Measurements from ENCODE around the gene GIPC2. TPM values are rescaled to one million over a fixed set of nuclear protein-coding genes. Genes with fewer than 3 reads are reported as not detected.
"Not testable (repeated sequence)": the region's sequence is repeated elsewhere in the genome, so short reads cannot be mapped to it uniquely, and the experiment has no call there.

GIPC2 gene
- polyA plus RNA-seq, 3 donors, result not detected

DNA sequence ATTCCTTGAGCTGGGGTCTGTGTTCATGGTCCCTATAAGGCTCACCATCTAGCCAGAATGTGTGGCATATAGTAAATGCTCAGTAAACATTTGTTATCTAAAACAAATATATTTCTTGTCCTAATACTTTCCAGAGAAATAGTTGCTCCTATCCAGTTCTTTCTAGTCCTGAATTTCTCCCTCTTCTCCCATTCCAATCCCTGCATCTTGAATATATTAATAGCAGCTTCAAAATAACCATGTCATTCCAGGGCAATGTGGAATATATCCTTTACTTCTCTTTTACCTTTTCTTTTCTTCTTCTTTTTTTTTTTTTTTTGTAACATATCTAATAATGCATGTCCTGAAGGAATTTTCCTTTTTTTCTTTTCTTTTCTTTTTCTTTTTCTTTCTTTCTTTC, 30.6 kb upstream of the GIPC2 start:
- Mint-ChIP-seq H3K4me1 (no peaks in the 10 kb centered on the region), H3K9me3 (peaks cover 0 to 1% (median 0%) of the 10 kb centered on the region in 7 donors), H3K36me3 (peaks cover 16% of the 10 kb centered on the region in 2 donors), H3K4me3 (no peak overlapping the region), H3K27me3 (ENCODE audit: low read depth in 3 of 3) (no peaks in the 10 kb centered on the region), H3K27ac (no peak overlapping the region)
- Histone ChIP-seq H3K27ac (ENCODE audit: low read depth in 1 of 2, low read length in 2 of 2) (no peak overlapping the region), H2AFZ (ENCODE audit: insufficient read depth, low read depth, low read length, poor library complexity, severe bottlenecking) (no peak overlapping the region), H3K36me3 (replicated peaks in 1 of 2; ENCODE audit: control insufficient read depth in 1 of 2, insufficient read depth in 2 of 2, low read length in 2 of 2) (peaks cover 0 to 16% of the 10 kb centered on the region in 2 donors), H3K4me2 (replicated peaks; ENCODE audit: extremely low read depth, low read length, poor library complexity, severe bottlenecking) (no peak overlapping the region), H3K4me3 (replicated peaks in 1 of 3; ENCODE audit: low read depth in 2 of 3, low read length in 3 of 3) (no peak overlapping the region), H4K20me1 (ENCODE audit: insufficient read depth, low read length) (no peaks in the 10 kb centered on the region), H3K4me1 (ENCODE audit: control insufficient read depth in 1 of 2, insufficient read depth in 2 of 2, low read length in 2 of 2) (no peaks in the 10 kb centered on the region), H3K27me3 (ENCODE audit: control insufficient read depth in 2 of 2, insufficient read depth in 2 of 2, low read length in 2 of 2) (no peaks in the 10 kb centered on the region), H3K9ac (ENCODE audit: insufficient read depth, low read length, poor library complexity, severe bottlenecking) (no peak overlapping the region), H3K9me3 (replicated peaks in 1 of 2; ENCODE audit: control insufficient read depth in 1 of 2, insufficient read depth in 1 of 2, low read length in 2 of 2) (no peaks in the 10 kb centered on the region), H3K79me2 (ENCODE audit: insufficient read depth, low read length) (no peaks in the 10 kb centered on the region)
- DNase-seq, result no peak
- TF ChIP-seq, protein P1, sequence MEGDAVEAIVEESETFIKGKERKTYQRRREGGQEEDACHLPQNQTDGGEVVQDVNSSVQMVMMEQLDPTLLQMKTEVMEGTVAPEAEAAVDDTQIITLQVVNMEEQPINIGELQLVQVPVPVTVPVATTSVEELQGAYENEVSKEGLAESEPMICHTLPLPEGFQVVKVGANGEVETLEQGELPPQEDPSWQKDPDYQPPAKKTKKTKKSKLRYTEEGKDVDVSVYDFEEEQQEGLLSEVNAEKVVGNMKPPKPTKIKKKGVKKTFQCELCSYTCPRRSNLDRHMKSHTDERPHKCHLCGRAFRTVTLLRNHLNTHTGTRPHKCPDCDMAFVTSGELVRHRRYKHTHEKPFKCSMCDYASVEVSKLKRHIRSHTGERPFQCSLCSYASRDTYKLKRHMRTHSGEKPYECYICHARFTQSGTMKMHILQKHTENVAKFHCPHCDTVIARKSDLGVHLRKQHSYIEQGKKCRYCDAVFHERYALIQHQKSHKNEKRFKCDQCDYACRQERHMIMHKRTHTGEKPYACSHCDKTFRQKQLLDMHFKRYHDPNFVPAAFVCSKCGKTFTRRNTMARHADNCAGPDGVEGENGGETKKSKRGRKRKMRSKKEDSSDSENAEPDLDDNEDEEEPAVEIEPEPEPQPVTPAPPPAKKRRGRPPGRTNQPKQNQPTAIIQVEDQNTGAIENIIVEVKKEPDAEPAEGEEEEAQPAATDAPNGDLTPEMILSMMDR (IDR thresholded peaks at IDR 0.05), result no peak
- intact Hi-C loops (cut with micrococcal nuclease), result no loop called here

- H3K9me3 Mint-ChIP-seq, result peaks cover 0 to 1% (median 0%) of the 10 kb centered on the region in 7 donors
- peaks cover 0 to 10% of the 10 kb centered on the region in 2 donors for H3K36me3 ChIP-seq (replicated peaks in 1 of 2; ENCODE audit: control insufficient read depth in 1 of 2, insufficient read depth in 2 of 2, low read length in 2 of 2)
- peaks cover 7% of the 10 kb centered on the region for H3K4me1 Mint-ChIP-seq
- no peak overlapping the region for H2AFZ ChIP-seq (ENCODE audit: insufficient read depth, low read depth, low read length, poor library complexity, severe bottlenecking)
- no peak overlapping the region for H3K4me2 ChIP-seq (replicated peaks; ENCODE audit: extremely low read depth, low read length, poor library complexity, severe bottlenecking)
- H3K9me3 ChIP-seq (replicated peaks in 1 of 2; ENCODE audit: control insufficient read depth in 1 of 2, insufficient read depth in 1 of 2, low read length in 2 of 2), result no peaks in the 10 kb centered on the region
- no peaks in the 10 kb centered on the region for H3K79me2 ChIP-seq (ENCODE audit: insufficient read depth, low read length)
- H3K27me3 ChIP-seq (ENCODE audit: control insufficient read depth in 2 of 2, insufficient read depth in 2 of 2, low read length in 2 of 2), result no peaks in the 10 kb centered on the region
- no peak overlapping the region for H3K9ac ChIP-seq (ENCODE audit: insufficient read depth, low read length, poor library complexity, severe bottlenecking)
- no peak overlapping the region for H3K27ac ChIP-seq (ENCODE audit: low read depth in 1 of 2, low read length in 2 of 2)
- H4K20me1 ChIP-seq (ENCODE audit: insufficient read depth, low read length), result no peaks in the 10 kb centered on the region
- peaks cover 10 to 11% of the 10 kb centered on the region in 2 donors for H3K36me3 Mint-ChIP-seq
- H3K4me3 ChIP-seq (replicated peaks in 1 of 3; ENCODE audit: low read depth in 2 of 3, low read length in 3 of 3), result no peak overlapping the region
- no peaks in the 10 kb centered on the region for H3K27me3 Mint-ChIP-seq (ENCODE audit: low read depth in 3 of 3)
- H3K27ac Mint-ChIP-seq, result no peak overlapping the region
- no peaks in the 10 kb centered on the region for H3K4me1 ChIP-seq (ENCODE audit: control insufficient read depth in 1 of 2, insufficient read depth in 2 of 2, low read length in 2 of 2)
- WGBS (ENCODE audit: insufficient coverage), result no CpG with 5 or more reads among the region's 1 CpG
- DNase-seq, result no peak
- H3K4me3 Mint-ChIP-seq, result no peak overlapping the region
- TF ChIP-seq, protein P1 (IDR thresholded peaks at IDR 0.05), result no peak
- intact Hi-C loops (cut with micrococcal nuclease), result no loop called here
These were observed 26.7 kb upstream of the GIPC2 start for GRCh38 chr1:78019024-78019423.

DNA sequence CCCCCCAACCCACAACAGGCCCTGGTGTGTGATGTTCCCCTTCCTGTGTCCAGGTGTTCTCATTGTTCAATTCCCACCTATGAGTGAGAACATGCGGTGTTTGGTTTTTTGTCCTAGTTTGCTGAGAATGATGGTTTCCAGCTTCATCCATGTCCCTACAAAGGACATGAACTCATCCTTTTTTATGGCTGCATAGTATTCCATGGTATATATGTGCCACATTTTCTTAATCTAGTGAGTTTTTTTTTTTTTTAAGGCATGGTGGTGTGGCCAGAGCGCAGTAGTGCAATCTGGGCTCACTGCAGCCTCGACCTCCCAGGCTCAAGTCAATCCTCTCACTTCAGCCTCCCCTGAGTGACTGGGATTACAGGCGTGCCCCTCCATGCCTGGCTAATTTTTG, 24.6 kb upstream of the GIPC2 start:
- H3K27me3 Mint-ChIP-seq (ENCODE audit: low read depth in 3 of 3); H3K4me1 Mint-ChIP-seq; H3K79me2 ChIP-seq (ENCODE audit: insufficient read depth, low read length); H3K4me1 ChIP-seq (ENCODE audit: control insufficient read depth in 1 of 2, insufficient read depth in 2 of 2, low read length in 2 of 2); H3K36me3 Mint-ChIP-seq; DNase-seq; H3K9me3 Mint-ChIP-seq; H3K9me3 ChIP-seq (replicated peaks in 1 of 2; ENCODE audit: control insufficient read depth in 1 of 2, insufficient read depth in 1 of 2, low read length in 2 of 2); H4K20me1 ChIP-seq (ENCODE audit: insufficient read depth, low read length); H2AFZ ChIP-seq (ENCODE audit: insufficient read depth, low read depth, low read length, poor library complexity, severe bottlenecking); H3K27me3 ChIP-seq (ENCODE audit: control insufficient read depth in 2 of 2, insufficient read depth in 2 of 2, low read length in 2 of 2); H3K4me3 ChIP-seq (replicated peaks in 1 of 3; ENCODE audit: low read depth in 2 of 3, low read length in 3 of 3); H3K27ac Mint-ChIP-seq; H3K9ac ChIP-seq (ENCODE audit: insufficient read depth, low read length, poor library complexity, severe bottlenecking); H3K4me2 ChIP-seq (replicated peaks; ENCODE audit: extremely low read depth, low read length, poor library complexity, severe bottlenecking); intact Hi-C loops (cut with micrococcal nuclease); H3K27ac ChIP-seq (ENCODE audit: low read depth in 1 of 2, low read length in 2 of 2); H3K4me3 Mint-ChIP-seq; H3K36me3 ChIP-seq (replicated peaks in 1 of 2; ENCODE audit: control insufficient read depth in 1 of 2, insufficient read depth in 2 of 2, low read length in 2 of 2): not testable (repeated sequence)
- no CpG with 5 or more reads among the region's 4 CpGs for WGBS (ENCODE audit: insufficient coverage)
